ENCODE results near the gene NR4A1.
"Not testable (repeated sequence)": the region's sequence is repeated elsewhere in the genome, so short reads cannot be mapped to it uniquely, and the experiment has no call there.

NR4A1 gene

GRCh38 chr12:52097045-52097666, 45.9 kb downstream of the NR4A1 start:
- in situ Hi-C loops (cut with HindIII; ENCODE audit: low sequenced_read_pairs) = no loop called here
- H3K4me3 ChIP-seq (ENCODE audit: low read depth, low read length) = no peak overlapping the region
- no peak for TF ChIP-seq CTCF (IDR thresholded peaks at IDR 0.05; ENCODE audit: low read depth, low read length)
- DNase-seq (ENCODE audit: low read depth, low spot score) = no peak

- DNase-seq (ENCODE audit: low read depth, low spot score); in situ Hi-C loops (cut with HindIII; ENCODE audit: low sequenced_read_pairs): not testable (repeated sequence)
These were observed 53.3 kb downstream of the NR4A1 start for GRCh38 chr12:52104431-52105089.

More at GRCh38 chr12:52104431-52105089, 53.3 kb downstream of the NR4A1 start:
- not testable (repeated sequence) for H3K4me3 ChIP-seq (ENCODE audit: low read depth, low read length)

All from astrocyte of the spinal cord (primary cell).